NCI-H1930 (cell line): ENCODE results near the gene MINDY4.
A peak's percentile ranks its signal among the peaks of the same experiment; 100 is the strongest.

Experiments
- DNase-seq, 2 experiments: peaks; one replicate each; lab custom pipeline; 2025; lab: John Stamatoyannopoulos, UW

The MINDY4 gene

DNA sequence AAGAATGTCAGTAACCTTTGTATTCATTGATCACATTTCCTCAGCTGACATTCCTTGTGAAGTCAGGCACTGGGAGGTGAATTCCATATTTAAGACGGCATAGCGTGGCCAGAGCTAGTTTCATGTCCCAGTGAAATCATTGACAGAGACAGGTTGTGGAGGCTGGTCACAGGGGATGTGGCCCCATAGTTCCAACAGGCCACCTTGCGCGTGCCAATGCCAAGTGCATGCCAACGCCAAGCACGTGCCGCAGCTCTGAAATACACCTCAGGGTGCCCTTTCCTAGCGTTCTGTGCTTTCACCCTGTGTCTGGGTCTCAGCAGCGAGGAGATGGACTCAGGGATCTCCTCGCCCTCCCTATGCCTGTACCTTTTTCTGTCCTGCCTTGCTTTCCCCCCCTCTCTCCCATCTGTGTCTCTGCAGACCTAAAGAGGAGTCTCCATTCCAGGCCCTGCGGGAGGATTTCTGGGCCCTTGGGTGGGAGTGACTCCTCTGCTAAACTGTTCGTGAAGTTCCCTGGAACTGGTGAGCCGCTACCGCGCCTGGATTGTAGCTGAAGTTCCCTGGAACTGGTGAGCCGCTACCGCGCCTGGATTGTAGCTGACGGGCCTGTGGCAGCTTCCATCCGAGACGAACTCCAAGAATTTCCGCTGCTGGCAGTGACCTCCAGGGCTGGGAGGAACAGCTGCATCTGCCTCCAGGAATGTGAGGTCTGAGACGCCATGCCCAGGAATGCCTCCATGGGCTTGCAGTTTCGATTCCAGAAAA is 160.1 kb downstream of the MINDY4 start:
- no peak for DNase-seq

GRCh38 chr7:30931929-30932540 is 160.8 kb downstream of the MINDY4 start:
- DNase-seq, result no peak

DNA sequence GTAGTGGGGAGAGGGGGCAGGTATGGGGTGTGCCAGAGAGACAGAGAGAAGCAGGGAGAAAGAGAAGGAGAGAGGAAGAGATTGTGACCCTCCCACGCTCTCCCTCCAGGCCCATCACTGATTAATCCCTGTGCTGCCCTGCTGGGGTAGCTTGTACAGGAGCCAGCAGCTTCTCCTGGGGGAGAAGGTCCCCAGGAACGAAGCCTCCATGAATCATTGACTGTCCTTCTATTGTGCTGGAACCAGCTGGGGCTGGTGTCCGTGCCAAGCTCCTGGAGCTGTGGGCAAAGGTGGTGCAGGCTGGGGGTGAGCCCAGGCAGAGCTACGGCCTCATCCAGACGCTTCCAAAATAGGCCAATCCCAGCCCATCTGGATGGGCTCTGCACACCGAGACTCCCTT is 161.3 kb downstream of the MINDY4 start:
- DNase-seq, result no peak

DNA sequence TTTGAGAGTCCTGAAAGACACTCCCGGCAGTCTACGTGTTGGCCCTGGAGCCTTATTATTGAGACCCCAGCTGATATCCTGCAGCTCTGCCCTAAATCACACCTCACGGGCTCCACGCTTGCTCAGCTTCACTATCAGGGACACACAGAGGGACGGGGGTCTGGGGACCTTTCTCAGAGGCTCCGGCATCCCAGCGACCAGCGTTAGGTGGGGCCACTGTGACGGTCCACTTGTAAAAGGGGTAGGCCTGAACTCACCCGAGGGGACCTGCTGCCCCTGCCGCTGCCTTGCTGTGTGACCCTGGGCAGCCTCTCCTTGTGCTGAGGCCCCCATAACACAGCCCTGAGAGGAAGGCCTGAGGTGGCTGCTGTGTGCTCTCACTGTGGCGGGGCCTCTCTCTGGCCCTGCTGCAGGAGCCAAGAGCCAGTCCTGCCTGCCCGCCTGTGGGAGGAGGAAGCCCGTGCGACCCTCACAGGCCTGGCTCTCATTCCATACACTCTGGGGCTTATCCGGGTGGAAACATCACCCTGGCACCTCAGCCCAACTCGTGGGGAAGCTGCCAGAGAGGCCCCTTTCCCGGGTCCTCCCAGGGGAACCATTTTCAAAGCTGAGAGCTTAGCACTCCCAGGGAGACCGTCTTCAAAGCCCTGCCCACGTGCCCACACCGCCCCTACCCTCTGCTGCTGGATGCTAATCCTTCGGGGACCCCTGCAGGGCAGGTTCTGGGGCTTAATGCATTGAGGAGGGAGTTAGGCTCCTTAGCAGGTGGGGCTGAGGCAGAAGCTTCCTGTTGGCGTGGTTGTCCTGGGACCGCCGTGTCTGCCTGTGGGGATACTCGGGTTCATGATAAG is 162.1 kb downstream of the MINDY4 start:
- DNase-seq, result no peak

DNA sequence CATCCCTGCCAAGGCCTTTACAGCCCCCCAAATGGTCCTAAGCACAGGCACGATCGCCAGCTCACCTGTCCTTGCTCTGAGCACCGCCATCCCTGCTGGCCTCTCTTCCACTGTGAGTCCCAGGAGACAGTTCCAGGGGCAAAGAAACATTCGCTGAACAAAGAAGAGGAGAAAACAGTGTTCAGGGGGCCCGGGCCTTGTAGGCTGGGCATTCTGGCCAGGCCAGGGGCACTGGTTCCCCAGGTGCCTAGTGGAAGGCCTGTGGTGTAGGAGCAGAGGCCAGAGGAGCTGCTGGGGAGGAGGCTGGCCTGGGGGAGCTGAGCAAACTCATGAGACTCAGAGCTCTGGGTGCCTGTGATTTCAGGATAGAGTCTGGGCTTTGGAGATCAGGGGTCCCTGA is 163.0 kb downstream of the MINDY4 start:
- DNase-seq, result no peak

DNA sequence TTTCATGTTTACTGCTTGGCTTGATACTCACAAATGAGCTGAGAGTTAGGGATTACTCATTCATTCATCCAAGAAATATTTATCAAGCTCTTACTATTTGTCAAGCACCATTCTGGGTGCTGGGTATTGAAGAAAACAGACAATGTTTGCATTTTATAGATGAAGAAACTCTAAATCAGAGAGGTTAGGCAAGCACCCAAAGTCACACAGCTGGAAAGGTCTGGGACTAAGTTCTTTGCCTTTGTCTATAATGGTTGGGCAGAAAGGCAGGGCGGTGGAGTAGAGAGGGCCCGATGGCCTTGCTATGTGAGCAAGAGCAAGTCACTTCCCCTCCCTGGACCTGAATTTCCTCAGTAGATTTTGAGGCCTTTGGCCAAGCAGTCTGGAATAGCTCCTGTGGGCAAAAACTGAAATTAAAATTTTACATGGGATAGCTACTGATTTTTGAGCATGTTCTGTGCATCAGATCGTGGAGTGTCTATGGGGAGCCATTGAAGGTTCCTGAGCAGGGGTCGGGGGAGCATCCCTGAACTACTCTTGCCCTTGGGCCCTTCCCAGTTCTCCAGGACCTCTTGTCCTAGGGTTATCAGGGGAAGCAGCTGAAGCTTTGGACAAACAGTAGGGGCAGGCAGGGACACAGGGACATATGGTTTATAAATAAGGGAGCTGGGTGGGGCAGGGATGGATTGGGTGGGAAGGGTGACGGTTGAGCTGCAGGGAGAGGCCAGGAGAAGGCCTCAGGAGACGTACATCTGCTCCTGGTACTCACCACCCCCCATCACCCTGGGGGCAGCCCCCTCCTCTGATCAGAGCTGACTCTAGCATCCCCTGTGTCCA is 163.7 kb downstream of the MINDY4 start:
- no peak for DNase-seq

DNA sequence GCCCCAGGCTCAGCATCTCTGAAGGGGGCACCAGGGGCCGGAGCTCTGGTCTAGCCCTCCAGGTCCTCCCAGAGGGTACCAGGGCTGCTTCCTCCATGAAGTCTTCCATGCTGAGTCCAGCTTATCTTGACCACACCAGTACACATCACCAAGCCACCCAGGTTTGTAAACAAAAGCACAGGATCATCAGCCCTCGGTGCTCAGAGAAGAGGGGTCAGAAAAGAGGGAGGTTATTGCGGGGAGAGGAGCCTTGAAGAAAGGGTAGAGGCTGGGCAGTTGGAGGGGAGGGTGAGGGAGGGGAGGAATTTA is 164.3 kb downstream of the MINDY4 start:
- DNase-seq, result no peak

DNA sequence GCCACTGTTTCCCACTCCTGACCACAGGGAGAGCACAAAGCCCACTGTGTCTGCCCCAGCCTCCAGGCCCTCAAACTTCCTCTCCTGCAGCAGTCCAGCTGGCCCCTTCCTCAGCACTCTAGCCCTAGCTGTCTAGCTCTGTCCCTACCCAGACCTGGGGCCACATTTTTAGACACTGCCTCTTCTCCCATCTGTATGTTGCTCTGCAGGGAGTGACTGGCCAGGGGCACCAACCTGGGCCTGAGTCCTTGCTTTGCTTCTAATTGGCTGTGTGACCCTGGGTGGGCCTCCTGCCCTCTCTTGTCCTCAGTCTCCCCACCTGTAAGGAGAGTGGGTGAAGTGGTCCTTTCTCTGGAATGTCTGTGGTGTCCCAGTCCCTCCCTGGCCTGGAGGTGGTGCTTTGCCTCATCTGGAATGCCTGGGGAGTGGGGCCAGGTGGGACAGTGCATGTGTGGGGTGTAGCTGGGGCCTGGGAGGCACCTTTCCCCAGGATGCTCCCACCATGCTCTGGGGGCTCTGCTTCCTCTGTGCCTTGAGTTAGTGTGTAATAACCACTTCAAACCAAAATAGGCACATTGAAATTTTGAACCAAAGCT is 165.5 kb downstream of the MINDY4 start:
- no peak for DNase-seq

DNA sequence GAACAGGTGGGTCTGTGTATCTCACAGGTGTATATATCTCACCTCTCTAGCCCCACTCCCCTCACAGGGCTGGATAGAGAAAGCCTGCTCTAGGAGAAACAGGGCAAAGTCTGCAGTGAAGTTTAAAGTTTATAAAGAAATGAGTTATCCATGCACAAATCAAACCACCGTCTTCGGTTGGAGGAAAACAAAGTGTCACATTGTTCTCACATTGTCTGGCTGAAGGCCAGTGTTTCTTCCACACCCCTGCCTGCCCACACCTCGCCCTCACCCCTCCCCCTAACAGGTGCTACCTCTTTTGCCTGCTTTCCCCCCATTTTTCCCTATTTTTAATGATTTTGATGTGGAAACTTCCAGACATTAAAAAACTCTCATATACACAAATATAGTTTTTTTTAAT is 166.2 kb downstream of the MINDY4 start:
- no peak for DNase-seq

DNA sequence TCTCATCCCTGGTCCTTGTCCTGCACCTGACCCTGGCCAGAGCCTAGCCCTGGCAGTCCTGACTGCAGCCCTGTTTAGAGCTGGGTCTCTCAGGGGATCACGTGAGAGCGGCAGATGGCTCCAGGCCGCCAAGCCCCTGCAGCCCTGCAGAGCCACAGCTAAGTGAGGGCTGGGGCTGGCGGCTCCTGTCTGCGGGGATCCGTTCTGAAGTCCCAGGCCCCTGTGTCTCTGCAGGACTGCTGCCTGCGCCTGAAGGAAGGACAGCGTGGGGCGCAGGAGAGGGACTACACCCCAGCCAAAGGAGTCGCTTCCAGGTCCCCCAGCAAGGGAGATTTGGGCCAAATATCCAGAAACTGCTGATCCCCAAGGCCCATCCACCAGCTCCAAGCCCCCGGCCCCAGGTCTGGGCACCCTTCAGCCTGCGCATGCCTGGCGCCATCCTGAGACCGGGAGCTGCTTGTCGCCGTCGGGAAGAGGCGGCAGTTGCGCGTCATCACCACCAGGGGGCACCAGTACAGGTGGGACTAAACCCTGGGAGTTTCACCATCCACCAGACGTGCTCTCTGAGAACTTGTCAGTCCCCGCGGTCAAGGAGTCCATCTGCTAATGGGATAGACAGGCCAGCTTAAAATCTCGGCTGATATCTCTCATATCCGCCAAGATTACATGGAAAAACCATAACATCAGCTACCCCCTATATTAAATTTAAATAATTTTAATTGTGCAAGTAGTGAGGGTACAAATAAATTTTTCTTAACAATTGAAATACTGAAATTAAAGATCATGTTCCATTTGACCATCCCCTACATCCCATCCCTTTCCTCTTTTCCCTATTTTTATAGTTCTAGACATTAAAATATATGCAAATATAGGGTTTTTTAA is 167.5 kb downstream of the MINDY4 start:
- peak; percentile 65 to 76 for DNase-seq

- DNase-seq, result peak in 1 of 2 experiments; percentile 8
Observed at GRCh38 chr7:30941582-30942323, 170.5 kb downstream of the MINDY4 start.
